ENCODE measurements around the gene EEF2K. TPM values are rescaled to one million over a fixed set of nuclear protein-coding genes. Genes with fewer than 3 reads are reported as not detected.

The EEF2K gene
- polyA plus RNA-seq, 3 donors = 10.0 to 12.0 (median 10.5) TPM

DNA sequence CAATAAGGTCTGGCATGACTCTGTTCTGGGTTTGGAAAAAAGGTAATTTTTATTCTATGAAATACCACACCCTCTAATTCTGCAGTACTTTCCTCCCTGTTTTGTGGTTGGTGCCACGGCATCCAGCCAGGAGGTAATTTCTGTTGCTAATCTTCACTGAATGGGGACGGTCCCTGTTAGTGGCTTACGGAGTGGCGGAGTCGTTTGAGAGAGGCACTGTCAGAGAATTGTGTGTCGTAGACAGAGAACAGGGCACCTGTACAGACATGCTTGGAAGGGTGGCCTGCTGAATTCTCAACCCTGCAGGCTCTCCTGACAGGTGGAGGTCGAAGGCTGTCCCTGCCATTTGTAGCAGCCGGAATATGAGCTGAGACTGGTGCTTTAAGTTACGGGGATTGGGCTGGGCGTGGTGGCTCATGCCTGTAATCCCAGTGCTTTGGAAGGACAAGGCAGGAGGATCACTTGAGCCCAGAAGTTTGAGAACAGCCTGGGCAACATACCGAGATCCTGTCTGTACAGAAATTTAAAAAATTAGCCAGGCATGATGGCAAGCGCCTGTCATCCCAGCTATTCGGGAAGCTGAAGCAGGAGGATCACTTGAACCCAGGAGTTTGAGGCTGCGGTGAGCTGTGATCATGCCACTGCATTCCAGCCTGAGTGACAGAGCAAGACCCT, 33.2 kb downstream of the EEF2K start:
- no peak for DNase-seq (ENCODE audit: low read depth in 3 of 3, low spot score in 2 of 3)

DNA sequence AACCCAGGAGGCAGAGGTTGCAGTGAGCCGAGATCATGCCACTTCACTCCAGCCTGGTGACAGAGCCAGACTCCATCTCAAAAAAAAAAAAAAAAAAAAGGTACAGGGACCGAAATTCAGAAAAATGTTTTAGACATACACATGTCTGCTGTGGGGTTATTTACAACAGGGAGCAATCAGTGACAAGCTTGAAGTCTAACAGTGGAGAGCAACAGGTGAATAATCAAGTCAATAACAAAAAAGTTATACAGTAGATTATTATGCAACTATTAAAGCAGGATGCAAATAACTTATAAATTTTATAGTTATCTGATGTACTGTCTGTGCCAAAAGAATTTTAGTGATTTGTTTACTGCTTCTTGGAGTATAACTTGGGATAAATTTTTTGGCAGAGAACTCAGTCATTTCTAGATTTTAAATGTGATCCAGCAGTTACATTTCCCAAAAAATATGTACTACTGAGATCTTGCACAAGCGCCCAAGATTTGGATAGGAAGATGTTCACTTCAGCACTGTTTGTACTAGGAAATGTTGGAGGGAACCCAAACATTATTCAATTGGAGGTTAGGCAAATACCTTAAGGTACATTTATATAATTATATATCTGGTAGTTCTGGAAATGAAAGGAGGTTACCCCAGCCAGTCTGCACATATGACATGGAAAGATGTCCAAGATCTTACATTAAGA, 34.1 kb downstream of the EEF2K start:
- DNase-seq (ENCODE audit: low read depth in 3 of 3, low spot score in 2 of 3) = no peak

DNA sequence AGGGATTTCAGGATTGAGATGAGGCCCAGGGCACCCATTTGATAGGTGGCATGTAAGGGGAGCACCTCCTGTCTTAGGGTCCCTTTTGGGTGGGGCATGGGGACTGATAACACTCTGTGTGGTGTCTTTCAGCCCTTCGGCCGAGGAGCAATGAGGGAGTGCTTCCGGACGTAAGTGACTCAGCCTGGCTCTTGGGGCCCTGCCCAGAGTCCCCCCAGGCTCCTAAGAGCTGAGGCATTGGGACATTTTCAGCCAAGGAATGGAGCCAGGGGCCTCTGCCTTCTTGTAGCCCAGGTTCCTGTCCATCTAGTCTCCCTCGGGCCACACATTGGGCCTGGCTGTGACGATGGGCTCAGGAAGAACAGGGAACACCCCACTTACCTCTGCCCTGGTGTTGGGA, 44.4 kb downstream of the EEF2K start:
- DNase-seq (ENCODE audit: low read depth in 3 of 3, low spot score in 2 of 3) = no peak

DNA sequence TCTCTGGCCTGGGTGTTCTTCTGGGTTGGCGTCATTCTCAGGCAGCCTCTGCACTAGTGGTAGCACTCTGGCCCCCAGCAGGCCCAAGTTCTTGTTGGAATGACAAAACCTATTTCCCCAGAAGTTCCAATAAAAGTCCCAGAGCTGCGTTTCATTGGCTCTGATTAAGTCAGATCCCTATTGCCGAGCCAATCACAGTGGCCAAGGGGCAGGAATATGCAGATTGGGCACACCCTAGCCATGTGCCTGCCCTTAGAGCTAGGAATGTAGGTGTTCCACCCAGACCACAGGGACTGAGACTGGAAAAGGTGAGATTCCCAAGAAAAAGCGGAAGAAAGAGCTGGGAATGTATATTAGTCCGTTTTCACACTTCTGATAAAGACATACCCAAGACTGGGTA, 46.2 kb downstream of the EEF2K start:
- DNase-seq (ENCODE audit: low read depth in 3 of 3, low spot score in 2 of 3) = no peak

DNA sequence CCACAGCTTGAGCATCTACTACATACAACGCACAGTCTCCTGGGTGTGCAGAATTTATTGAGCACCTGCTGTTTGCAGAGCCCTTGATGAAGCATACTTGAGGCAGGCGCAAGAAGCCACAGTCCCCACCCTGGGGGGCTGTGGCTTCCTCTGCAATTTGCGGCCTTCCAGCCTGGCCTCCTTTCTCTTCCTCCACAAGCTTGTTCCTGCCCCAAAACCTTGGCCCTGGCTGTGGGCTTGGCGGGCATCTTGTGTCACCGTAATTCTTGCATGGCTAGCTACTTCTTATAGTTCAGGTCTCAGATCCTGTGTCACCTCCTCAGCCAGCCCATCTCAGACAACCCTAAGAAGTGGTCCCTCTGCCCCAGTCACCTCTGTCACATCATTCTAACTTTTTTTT, 47.2 kb downstream of the EEF2K start:
- no peak for DNase-seq (ENCODE audit: low read depth in 3 of 3, low spot score in 2 of 3)

DNA sequence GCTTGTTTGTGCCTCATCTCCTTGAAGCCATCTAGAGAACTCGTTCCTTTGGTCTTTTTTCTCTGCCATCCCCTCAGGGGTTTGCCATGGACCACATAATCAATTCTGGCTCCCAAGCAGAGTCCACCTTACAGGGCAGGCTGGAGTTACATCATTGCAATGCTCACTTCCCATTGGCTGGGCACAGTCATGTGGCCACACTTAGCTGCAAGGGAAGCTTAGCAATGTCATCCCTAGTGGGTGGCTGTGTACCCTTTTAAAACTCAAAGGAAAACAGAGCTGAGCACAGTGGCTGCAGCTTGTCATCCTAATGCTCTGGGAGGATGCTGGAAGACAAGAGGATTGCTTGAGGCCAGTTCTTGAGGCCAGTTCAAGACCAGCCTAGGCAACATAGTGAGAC, 49.3 kb downstream of the EEF2K start:
- no peak for DNase-seq (ENCODE audit: low read depth in 3 of 3, low spot score in 2 of 3)

DNA sequence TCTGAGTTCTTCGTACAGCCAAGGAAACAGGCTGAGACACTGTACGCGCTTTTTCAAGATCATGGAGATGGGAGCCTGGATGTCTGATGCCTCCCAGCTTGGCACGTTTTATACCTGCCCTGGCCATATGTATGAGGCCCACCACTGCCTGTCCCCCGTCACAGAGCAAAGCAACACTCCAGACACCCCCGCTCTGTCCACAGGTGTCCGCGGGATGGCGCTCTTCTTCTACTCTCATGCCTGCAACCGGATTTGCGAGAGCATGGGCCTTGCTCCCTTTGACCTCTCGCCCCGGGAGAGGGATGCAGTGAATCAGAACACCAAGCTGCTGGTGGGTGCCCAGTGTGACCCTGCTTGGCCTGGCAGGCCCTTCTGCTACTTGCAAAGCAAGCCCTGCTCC, 51.4 kb downstream of the EEF2K start:
- no peak for DNase-seq (ENCODE audit: low read depth in 3 of 3, low spot score in 2 of 3)

DNA sequence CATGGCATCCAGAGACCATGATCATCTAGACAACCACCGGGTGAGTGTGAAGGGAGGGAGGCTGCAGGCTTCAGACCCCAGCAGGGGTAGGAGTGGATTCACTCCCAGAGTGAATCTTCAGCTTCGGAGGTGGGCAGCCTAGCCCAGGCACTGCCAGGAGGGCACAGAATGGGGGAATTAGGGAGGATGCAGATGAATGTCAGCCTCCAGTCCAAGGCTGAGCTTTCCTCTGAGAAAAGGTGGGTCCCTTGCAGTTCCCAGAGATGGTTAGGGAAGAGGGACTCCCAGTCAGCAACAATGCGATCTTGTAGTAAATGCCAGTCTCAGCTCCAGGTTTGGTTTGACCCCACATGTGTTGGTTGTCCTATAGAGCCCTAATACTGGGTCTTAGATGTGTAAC, 54.4 kb downstream of the EEF2K start:
- DNase-seq (ENCODE audit: low read depth in 3 of 3, low spot score in 2 of 3) = no peak

DNA sequence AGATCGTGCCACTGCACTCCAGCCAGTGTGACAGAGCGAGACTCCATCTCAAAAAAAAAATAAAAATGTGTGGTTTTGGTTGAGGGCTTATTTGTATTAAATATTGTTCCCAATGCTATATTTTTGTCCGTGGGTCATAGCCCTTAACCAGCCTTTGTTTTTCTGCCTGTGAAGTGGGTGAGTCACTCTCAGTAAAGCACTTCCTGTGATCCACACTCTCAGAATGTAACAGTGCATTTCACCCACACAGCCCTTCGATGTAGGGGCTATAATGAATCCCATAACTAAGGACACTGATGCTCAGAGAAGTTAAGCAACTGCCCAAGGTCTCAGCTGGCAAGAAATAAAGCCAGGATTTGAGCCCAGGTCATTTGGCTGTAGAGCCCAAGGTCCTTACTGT, 56.4 kb downstream of the EEF2K start:
- DNase-seq (ENCODE audit: low read depth in 3 of 3, low spot score in 2 of 3) = no peak

DNA sequence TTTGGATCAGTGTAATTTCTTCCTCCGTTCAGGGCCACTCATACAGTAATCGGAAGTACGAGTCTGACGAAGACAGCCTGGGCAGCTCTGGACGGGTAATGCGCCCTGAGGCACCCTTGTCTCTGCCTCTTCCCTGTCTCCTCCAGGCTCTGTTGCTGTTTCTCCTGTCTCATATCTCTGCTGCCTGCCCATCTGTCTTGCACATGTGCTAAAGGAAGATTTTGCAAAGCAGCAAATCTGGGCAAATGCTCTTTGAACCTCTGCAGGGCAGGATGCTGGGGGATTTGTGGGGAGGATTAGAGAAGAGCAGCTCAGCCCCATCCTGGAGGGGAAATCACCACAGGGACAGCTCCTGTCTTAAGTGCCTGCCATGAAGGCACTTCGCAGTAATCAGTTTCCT, 58.7 kb downstream of the EEF2K start:
- DNase-seq (ENCODE audit: low read depth in 3 of 3, low spot score in 2 of 3) = no peak

DNA sequence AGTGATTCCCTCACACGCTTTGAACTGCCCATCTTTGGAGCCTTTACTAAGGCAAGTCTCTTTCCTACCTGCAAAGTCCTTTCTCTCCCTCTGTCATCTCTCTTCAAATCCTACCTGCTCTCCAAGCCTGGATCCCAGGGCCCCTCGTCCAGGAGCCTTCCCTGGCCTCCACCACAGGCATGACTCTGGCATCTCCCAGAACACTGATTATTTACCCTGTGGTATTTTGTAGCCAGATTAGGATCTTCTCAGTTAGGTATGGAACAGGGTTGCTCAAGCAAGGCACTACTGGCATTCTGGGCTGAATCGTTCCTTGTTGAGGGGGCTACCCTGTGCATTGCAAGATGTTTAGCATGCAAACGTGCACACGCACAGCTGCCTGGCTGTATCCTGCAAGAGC, 59.3 kb downstream of the EEF2K start:
- no peak for DNase-seq (ENCODE audit: low read depth in 3 of 3, low spot score in 2 of 3)

DNA sequence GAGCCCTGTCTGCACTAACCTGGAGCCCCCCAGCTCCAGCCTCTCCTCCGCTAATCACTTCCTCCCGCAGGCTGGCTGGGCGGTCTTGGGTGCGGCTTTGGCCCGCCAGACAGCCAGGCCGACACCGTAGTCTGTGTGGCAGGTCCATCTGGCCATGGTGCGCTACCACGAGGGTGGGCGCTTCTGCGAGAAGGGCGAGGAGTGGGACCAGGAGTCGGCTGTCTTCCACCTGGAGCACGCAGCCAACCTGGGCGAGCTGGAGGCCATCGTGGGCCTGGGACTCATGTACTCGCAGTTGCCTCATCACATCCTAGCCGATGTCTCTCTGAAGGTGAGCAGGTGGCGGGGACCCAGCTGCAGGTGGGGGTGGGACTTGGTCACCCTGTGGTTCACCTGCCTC, 60.5 kb downstream of the EEF2K start:
- no peak for DNase-seq (ENCODE audit: low read depth in 3 of 3, low spot score in 2 of 3)

DNA sequence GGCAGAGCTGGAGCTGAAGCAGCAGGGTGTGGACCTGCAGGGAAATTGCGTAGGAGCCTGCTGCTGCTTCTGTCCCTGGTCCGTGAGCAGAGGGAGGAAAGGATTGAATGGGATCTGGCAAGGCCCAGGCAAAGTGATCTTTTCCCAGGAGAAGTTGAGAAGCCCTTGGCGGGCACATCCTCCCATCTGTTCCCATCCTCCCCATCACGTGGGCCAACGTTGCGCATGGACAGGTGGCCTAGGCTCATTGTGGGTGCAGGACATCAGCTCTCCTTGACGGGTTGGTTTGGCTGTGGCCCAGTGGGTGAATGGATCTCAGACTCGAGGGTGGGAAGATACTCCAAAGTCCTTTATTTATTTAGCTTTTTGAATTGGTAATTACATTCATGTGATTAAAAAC, 61.7 kb downstream of the EEF2K start:
- no peak for DNase-seq (ENCODE audit: low read depth in 3 of 3, low spot score in 2 of 3)

DNA sequence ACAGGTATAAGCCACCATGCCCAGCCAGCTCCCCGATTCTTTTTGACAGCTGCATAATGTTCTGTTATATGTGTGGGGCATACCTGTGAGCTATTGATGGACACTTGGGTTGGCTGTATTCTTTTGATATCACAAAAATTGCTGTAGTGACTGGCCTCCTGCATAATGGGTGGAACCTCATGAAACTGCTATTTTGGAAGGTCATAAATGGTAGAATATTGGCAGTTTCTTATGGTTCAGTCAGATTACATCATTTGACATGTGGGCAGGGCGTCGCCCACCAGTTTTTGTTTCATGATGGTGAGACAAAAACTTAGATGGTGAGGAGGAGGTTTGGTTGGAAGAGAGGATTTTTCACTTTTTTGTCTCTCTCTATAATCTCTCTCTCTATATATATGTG, 64.4 kb downstream of the EEF2K start:
- DNase-seq (ENCODE audit: low read depth in 3 of 3, low spot score in 2 of 3) = no peak

DNA sequence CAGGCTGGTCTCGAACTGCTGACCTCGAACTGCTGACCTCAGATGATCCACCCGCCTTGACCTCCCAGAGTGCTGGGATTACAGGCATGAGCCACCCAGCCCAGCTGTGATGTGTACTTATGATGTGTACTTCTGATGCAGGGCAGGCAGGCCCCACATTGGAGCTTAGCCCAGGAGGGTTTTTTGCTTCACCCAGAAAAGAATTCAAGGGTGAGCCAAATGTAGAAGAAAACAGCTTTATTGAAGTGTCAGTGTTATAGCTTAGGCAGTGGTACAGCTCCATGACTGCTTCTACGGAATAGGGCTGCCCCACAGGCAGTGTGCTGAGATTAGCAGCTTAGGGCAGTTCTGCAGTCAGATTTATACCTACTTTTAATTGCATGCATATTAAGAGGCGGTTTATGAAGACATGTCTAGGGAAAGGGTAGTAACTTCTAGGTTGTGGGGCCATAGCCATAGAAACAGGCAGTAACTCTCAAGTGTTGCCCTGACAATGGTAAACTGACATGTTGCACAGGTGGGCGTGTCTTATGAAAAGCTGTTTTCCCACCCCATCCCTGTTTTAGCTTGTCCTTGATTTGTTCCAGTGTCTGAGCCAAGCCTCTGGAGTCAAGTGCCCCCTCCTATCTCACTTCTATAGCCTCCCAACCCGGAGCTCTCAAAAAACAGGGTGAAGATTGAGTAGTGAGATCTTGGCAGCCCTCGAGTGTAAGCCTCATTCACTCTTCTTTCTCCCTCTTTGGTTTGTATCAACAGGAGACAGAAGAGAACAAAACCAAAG, 67.0 kb downstream of the EEF2K start:
- no peak for DNase-seq (ENCODE audit: low read depth in 3 of 3, low spot score in 2 of 3)

DNA sequence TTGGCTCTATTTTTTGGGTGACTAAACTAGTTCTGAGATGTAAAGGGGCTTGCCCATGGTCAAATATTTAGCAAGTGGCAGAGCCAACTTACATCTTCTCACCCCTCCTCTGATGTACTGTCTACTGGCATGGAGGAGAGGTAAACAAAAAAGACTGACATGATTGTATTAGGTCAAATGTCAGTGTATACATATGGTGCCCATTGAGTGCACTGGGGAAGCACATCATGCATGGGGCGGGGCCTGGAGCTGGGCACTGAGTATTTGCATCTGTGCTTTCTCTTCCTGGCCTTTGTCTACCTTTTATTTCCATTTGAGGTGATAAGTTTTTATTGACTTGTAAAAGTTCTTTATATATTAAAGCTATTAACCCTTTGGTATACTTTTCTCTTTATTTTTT, 68.8 kb downstream of the EEF2K start:
- no peak for DNase-seq (ENCODE audit: low read depth in 3 of 3, low spot score in 2 of 3)

DNA sequence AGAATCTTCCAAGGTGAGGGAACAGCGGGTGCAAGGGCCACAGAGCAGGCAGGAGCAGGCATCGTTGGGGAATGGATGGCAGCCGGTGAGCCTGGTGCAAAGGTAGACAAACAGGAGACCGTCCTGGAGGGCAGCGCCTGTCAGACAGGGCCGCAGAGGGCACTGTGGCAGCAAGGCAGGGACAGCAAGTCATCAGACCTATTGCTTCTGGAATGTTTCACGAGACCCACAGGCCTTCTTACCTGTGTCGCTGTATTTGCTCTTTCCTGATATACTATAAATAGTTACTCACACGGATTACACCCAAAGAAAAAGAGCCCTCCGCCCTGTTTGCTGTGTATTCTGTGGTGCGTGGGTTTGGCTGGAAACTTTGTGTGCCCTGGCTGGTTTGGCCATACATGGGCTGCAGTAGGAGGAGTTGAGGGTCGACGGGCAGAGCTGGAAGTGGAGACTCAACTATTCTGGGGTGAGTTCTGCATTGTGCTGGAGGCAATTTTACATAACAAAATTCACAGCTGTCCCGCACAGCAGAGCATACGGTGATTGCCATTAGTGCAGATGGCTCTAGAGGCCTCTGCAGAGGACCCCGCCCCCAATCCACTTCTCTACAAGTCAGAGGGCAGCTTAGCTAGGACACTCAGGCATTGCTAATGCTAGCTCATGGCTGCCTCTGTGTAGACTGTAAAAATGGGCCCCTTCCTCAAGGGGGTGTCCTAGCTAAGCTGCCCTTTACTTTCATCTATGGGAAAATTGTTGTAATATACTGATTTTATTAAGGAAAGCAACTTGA, 72.6 kb downstream of the EEF2K start:
- no peak for DNase-seq (ENCODE audit: low read depth in 3 of 3, low spot score in 2 of 3)

DNA sequence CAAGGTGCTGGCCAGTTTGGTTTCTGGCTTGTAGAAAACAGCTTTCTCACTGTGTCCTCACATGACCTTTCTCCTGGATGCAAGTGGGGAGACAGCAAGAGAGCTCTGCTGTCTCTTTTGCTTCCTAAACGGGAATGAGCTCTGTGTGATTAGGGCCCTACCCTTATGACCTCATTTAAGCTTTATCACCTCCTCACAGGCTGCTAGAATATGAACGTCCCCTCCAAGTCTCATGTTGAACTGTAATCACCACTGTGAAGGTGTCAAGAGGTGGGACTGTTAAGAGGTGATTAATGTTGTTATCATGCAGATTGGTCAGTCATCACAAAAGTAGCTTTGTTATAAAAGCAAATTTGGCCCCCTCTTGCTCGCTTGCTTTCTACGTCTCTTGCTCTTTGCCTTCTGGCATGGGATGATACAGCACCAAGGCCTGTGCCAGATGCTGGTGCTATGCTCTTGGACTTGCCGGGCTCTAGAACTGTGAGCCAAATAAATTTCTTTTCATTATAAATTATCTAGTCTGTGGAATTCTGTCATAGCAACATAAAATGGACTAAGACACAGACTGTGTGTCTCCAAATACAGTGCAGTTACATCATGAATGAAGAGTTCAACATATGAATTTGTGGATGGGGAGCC, 76.3 kb downstream of the EEF2K start:
- no peak for DNase-seq (ENCODE audit: low read depth in 3 of 3, low spot score in 2 of 3)

DNA sequence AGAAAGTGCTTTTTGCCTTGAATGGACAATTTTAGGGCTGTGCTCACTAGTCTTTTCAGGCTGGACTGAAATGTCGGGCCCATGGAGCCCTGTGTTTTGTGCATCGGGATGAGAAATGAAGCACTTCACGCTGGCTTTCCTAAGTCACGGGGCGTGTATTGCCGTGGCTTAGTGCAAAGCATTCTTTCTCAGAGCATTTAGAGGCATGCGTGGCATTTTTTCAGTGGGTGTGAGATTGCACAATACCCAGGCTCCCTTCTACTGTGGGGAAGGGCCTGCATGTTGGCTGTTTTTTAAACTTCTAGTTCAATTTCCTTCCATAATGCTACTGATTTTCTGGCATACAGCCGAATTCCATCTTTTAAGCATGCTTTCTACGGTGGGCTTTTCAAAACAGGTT, 78.6 kb downstream of the EEF2K start:
- DNase-seq (ENCODE audit: low read depth in 3 of 3, low spot score in 2 of 3) = no peak

DNA sequence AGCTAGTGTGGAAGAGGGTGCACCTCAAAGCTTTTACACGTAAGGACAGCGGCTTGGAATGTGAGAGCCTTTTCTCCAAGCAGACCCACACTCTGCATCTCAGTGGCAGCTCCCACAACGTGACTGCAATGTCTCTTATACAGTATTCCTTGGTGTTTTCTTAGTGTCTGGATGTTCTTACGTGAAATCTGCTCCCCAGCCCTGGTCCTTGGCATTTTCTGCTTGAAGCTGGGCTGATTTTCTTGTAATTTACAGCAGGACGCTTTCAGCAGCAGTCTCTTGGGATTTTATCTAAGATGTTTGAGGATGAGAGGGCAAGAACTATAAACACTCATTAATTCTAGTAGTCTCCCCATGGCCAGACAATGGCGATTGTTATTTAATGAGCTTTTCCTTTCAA, 79.0 kb downstream of the EEF2K start:
- DNase-seq (ENCODE audit: low read depth in 3 of 3, low spot score in 2 of 3) = no peak

DNA sequence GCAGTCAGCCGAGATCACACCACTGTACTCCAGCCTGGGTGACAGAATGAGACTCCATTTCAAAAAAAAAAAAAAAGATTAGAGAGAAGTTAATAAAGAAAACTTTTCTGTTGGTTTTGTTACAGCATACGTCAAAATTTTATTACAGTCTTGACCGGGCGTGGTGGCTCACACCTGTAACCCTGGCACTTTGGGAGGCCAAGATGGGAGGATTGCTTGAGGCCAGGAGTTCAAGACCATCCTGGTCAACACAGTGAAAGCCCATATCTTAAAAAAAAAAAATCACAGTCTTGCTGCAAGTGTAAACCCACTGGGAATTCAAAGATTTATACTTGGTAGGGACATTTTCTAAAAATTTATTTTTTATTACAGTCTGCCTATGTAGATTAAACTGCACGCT, 84.9 kb downstream of the EEF2K start:
- no peak for DNase-seq (ENCODE audit: low read depth in 3 of 3, low spot score in 2 of 3)
